Activated CD4-positive, alpha-beta T cell treated with anti-CD3 and anti-CD28 coated beads, Interleukin-2, amount 50 U/mL, for 24 hours (primary cell): ENCODE measurements around the gene NUDC.
"Not testable (repeated sequence)": the region's sequence is repeated elsewhere in the genome, so short reads cannot be mapped to it uniquely, and the experiment has no call there.

ENCODE experiments used
- DNase-seq, 2 donors: peaks; one replicate each; pipeline ENCODE4 v3.0.0-alpha.2; 2020; ENCODE audit warnings: low read depth in 1 of 2, low spot score in 1 of 2

The NUDC gene

DNA sequence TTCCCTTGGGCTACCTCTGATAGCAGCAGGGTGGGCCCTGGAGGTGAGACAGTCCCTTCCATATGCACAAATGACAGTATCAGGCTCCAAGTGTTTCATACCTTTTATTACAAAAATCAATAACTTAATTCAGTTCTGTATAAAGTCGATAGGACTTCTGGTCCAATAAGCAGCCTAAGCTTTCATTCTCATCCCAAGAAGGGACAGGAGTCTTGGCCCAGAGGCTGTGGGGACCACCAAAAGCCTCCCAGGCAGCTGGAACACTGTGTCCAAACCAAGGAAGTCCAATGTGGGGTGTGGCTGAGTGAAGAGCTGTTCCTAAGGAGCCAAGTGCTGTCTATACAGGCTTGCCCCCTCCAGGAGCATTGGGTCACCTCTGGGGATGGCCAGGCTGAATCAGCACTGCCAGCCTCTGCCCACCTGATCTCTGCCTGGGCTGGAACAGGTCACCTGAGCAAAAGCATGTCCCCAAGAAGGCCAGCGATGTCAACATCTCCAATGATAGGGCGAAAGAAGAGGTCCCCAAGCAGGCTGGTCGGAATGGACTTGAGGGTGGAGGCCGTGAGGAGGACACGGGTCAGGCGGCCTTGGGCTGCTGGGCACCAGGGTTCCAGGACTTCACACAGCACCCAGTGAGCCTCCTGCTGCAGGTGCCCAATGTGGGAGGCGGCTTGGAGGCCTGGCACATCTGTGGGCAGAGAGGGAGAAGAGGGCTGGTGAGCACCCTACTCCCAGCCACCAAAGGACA, 10.0 kb upstream of the NUDC start:
- DNase-seq = no peak

DNA sequence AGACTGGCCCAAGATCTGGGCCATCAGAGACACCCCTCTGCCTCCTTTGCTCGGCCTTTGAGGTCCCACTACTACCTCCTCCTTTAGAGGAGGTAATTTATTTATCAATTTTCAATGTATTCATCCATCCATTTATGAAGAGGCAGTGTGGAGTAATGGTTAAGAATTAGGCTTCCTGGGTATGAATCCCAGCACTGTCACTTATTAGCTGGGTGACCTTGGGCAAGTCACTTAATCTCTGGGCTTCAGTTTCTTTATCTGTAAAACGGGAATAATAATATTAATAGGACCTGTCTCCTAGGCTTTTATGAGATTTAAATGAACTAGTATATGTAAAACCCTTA, 9.4 kb upstream of the NUDC start:
- no peak for DNase-seq

DNA sequence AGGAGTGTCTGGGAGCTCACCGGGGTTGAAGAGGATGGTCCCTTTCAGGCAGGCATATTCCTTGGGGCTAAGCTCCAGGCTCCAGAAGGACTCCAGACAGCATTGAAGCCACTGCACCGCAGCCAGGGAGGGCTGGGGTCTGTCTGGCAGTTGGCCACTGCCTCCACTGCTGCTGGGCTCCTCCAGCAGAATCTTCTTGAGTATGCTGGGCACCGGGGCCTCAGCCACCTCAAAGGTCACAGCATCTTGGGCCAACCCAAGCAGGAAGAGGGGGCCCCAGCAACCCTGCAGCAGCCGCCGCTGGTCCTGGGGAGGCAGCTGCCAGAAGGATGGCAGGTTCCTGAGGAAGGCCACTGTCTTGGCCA, 8.2 kb upstream of the NUDC start:
- DNase-seq = no peak

DNA sequence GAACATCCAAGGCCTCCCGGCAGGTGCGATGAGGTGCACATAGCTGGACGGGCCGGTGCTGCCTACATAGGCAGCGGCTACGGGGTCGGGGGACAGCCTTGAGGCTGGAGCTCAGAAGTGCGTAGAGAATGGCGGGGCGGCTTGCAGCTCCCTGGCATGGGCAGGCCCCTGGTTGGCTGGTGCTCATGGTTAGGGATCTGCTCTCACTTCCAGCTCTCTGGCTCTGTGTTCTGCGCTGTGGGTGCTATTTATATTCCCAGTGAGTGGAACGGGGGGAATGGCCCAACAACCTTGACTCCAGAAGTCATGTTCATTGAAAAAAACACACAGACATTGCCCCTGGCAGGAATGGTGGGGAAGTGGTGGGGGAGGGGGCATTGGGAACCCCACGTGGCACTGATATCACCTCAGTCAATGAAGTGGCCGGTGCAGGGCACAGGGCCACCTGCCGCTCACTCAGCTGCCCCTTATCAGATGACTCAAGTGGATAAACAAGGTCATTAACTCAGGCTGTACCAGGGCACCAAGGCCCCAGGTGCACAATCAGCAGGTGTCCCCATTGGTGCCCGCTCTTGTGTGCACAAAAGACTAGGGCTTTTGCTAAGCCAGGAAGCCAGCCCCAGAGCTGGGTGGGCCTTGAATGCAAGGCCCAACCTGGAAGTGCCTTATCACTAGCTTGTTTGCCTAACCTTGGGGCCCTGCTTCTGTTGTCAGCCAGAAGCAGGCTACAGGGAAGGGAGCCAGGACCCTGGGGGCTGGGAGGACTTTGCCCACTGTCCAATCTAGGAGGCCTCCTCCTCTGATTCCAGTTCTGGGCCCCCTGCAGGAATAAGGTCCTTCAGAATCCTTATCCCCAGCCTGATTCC, 7.6 kb upstream of the NUDC start, which contains the start of gene NR0B2:
TSS of gene NR0B2 (minus strand) at position 222 of the 866 bp plus-strand sequence. CDS start at position 187, 35 bp downstream.
- no peak for DNase-seq

DNA sequence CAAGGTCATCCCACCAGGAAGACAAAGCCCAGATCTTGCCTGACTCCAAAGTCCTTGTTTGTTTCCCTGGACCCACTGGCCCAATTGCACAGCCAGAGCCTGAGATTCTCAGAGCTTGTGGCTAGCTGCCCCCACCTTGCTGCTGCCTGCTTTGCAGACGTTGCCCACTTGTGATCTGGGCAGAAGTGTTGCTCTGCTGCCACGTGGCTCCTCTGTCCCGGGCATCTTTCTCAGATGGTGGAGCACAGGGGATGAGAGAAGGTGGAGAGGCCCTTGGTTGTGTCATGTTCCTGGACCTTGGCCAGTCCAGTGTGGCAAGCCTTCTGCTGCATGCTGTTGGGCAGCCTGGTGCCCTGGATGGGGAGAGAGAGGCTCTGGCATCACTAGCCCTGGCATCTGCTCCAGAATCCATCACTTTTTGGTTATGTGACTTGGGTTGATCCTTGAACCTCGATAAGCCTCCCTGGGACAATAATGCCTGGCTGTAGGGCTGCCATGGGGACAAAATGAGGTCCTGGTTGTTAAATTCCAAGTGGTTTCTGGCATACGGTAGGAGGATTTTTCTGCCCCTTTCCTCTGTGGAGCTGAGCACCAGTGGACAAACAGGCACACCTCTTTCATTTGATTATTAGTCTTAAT, 6.2 kb upstream of the NUDC start:
- no peak for DNase-seq

DNA sequence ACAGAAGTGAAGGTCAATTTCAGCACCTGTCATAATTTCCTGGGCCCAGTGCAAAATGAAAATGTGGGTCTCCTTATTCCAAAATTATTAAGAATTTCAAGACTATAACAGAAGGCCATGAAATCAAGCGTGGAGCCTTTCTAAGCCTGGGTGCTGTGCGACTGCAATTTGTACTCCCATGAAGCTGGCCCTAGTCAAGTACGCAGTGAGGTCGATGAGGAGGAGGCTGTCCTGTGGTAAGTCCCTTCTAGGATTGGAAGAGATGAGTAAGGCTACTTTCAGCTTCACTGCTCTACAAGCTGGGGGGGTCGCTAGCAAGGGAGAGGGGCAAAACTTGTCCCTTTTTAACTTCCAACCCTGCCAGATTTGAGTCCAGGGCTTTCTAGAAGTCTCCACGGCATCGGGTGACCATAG, 410 bp upstream of the NUDC start:
- DNase-seq = no peak

DNA sequence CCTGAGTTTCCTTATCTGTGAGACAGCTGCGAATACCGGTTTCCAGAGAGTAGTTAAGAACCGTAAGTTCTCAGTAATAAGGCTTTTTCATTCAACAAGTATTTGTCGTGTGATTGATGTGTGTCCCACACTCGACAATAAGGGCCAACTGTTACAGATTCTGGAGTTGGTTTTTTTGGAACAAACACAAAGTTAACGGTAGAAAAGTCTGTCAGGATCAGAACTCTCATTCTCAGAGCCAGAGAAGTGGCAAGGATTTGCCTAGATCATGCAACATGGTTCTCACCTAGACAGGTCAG, 837 bp downstream of the NUDC start:
- DNase-seq = no peak

DNA sequence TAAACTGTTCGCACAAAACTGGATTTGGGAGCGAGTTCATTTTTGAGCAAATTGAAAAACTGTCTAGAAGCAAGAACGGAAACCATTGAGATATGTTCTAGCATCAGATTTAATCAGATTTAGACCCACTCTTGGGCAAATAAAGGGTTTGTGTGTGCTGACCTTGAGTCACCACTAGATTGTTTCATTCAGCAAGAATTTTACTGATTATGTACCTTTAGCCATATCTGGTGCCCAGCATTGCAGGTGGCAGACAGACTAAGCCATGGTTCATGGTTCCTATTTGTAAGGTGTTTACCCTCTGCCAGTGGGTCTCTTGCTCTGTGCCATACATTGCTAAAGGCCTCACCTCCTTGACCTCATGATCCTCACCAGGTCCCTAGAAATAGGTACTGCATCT, 1.4 kb downstream of the NUDC start:
- no peak for DNase-seq

DNA sequence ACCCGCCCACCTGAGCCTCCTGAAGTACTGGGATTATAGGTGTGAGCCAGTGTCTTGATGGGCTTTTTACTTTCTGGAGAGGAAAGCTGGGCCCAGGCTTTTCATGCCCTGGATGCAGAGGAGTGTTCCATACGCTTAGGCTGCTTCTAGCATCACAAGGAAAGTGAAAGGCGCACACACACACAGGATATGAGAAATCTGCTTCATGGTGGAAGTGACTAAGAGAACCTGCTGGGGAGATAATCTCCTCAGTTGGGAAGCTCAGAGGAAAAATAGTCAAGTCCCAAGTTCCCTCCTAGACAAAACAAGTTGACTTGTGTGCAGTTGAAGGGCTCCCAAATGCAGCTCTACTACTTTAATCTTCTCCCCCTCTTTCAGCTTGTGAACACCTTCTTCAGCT, 2.2 kb downstream of the NUDC start:
- no peak for DNase-seq

DNA sequence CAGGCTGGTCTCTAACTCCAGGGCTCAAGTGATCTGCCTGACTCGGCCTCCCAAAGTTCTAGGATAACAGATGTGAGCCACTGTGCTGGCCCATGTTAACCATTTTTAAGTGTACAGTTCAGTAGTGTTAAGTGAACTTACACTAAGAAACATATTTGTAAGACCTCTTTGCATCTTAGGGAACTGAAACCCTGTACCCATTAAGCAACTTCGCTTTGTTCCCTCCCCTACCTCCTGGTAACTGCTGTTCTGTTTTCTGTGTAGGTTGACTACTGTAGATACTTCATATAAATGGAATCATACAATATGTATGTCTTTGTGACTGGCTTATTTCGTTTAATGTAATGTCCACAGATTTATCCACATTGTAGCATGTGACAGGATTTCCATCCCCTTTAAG, 11.0 kb downstream of the NUDC start:
- no peak for DNase-seq

DNA sequence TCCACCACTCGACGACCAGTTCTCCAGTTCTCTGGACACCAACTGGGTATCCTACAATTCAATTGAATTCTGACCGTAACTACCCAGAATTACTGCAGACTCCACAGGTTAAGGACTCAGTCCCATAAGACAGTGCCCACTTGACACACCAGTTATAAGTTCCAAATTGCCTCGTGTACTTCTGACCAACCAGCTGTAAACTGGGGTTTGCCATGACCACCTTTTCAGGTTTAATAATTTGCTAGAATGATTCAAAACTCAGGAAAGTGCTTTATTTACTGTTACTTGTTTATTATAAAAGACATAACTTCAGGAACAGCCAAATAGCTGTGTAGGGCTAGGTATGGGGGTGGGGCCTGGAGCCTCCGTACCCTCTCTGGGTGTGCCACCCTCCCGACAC, 15.3 kb downstream of the NUDC start:
- DNase-seq = no peak

DNA sequence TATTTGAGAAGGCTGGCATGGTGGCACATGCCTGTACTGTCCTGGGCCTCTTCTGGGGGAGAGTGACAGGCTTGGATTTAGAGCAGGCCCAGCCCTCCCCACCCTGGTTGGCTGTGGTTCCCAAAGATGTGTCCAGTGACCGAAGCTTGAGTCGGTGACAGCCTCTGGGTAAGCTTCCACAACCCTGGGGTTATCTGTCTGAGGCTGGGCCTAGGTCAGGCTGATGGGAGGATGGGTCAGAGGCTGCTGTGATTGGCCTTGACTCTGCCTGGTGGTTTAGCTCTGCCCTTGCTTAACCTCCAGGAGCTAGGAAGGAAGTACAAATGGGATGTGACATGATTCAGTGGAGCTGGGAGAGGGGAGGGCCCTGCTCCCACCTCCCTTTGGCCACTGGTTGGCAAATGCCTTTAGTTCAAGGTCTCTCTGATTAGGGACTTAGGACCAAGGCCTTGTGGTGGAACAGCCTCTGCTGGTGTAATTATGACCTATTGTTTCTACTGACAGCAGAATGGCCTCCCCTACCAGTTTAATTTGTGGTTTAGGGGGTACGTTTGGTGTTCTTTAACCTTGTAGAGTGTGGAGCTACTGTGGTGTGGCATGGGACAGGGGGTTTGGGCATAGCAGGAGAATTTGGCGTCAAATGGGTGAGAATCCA, 16.6 kb downstream of the NUDC start:
- no peak for DNase-seq

DNA sequence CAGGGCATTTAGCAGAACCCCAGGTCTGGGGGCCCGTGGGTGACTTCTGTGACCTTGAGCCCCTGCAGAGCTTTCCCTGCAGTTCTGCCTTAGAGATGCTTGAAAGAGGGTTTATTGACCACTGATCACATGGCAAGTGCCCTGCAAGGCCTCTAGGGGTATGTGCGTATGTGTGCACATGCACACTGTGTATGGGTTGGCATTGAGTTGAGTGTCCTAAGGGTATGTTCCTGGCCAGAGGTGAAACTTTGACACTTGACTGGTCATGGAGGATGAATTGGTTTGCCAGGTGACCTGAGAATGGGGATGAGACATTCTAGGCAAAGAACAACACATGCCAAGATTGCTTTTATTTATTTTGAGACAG, 17.1 kb downstream of the NUDC start:
- DNase-seq = no peak

DNA sequence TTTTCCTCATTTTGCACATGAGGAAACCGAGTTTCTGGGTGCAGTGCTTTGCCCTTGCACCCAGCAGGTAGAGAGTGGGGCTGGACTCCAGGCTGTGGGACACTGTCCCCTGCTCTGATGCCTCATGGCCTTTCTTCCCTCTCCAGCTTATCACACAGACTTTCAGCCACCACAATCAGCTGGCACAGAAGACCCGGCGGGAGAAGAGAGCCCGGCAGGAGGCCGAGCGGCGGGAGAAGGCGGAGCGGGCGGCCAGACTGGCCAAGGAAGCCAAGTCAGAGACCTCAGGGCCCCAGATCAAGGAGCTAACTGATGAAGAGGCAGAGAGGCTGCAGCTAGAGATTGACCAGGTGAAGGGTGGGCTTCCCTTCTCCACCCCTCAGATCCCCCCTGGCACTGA, 19.8 kb downstream of the NUDC start:
- no peak for DNase-seq

DNA sequence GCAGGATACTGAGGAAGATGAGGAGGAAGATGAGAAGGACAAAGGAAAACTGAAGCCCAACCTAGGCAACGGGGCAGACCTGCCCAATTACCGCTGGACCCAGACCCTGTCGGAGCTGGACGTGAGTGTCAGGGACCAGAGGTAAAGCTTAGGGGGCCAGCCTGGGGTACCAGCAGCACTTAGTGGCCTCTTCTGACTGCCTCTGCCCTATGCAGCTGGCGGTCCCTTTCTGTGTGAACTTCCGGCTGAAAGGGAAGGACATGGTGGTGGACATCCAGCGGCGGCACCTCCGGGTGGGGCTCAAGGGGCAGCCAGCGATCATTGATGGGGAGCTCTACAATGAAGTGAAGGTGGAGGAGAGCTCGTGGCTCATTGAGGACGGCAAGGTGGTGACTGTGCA, 21.1 kb downstream of the NUDC start:
- DNase-seq = no peak

DNA sequence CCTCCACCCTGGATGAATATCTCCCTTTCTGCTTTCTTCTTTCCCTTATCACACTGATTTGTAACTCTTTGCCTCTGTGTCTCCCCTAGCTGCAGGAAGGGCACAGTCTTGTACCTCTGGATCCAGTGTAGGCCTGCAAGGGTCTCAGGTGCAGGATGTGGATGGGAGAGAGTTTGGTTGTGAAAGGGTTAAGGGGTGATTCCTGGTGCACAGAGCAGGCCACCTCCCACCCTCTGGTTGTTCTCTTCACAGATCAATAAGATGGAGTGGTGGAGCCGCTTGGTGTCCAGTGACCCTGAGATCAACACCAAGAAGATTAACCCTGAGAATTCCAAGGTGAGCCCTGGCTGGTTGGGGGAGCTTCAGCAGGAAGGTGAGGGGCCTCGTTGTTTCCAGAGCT, 23.6 kb downstream of the NUDC start:
- no peak for DNase-seq

DNA sequence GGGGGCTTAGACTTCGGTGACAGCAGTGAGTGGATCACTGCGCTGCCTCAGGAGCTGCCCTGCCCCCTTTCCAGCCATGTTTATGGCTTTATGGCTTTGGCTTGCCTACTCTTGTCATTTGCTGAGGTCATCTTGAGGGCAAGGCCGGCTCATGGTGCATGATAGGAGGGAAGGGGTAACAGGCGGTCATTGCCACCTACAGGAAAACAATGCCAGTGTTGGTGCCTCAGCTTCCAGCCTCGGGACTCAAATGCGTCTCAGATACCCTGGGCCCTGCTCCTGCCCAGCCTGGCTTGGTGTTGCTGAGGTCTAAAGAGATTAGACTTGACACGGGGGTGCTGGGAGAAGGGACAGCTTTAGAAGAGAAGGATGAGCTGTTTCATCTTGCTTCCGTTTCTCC, 24.2 kb downstream of the NUDC start:
- DNase-seq = no peak

DNA sequence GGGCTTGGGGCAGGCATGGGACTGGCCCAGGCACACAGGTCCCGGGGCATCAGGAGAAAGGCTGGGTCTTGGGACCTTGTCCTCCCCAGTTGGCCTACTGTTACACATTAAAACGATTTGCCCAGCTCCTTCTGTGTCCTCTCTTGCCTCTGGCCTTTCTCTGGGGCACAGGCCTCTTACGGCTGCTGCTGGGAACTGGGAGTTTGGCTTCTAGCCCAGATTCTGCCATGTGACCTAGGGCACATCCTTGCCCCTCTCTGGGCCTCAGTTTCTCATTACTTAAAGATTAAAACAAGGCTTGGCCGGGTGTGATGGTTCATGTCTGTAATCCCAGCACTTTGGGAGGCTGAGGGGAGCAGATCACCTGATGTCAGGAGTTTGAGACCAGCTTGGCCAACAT, 24.7 kb downstream of the NUDC start:
- DNase-seq = no peak

DNA sequence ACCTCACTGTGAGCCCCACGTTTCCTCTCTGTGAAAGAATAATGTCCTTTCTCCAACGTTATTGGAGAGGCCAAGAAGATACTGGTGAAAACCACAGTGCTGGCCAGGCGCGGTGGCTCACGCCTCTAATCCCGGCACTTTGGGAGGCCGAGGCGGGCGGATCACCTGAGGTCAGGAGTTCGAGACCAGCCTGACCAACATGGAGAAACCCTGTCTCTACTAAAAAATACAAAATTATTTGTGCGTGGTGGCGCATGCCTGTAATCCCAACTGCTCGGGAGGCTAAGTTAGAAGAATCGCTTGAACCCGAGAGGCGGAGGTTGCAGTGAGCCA, 27.1 kb downstream of the NUDC start:
- DNase-seq = not testable (repeated sequence)

DNA sequence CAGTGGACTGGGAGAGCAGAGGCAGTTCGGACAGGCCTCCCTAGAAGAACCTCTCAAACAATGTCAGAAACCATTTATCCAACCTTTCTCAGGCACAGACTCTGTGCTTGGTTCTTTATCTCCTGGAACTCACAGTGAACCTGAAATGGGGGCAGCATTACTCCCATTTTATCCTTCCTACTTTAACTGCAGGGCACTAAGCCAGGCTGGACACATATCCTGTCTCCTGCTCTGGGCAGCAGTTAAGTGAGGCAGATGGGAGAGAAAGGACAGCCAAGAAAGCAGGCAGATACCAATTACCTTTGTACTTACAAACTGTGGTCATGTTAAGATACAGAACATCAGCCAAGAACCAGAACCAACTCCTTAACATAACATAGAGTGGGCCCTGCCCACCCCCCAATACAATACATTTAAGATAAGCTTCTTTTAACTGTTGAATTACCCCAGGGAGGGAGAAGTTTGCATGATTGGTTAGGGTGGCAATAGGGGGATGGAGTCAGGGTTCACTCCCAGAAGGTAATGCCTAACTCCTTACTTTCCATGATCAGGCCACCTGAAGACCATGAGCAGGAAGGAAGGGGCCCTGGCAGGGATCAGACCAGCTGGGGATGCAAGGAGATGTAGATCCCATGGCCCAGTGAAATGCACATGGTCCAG, 27.9 kb downstream of the NUDC start:
- DNase-seq = no peak

DNA sequence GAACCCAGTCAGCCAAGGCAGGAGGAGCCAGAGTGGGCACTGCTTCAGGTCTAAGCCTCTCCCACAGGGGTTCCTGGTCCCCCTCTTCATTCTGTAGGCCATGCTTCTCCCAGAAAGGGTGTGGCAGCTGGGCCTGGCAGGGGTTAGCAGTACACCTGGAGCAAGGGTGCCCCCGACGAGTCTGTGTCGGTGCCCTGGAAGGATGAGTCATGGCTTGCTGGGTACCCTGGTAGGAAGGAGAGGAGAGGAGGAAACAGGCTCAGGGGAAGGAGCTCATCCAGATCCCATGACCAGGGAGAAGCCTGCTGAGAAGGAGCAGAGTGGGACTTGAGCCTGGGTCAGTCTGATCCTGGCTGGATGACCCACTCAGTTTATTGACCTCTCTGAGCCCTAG, 28.4 kb downstream of the NUDC start:
- DNase-seq = no peak

DNA sequence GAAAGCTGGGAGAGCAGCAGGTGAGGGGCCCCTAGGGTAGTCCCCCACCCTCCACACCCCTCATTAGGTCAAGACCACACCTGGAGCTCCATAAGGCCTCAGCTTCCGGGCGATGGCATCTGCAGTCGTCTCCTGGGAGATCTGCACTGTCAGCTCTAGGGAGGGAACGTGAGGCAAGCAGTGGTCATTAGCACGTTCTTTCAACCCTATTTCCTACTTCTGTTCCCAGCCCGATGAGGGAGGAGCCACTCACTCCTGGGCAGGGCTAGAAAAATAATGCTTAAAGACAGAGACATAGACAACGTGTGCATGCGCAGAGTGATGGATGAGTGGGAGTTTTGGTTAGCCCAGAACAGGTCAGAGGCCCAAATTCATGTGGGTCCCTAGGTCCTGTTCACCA, 29.1 kb downstream of the NUDC start:
- DNase-seq = no peak
